Measurements from ENCODE around the gene TCEA3.

TCEA3 gene

DNA sequence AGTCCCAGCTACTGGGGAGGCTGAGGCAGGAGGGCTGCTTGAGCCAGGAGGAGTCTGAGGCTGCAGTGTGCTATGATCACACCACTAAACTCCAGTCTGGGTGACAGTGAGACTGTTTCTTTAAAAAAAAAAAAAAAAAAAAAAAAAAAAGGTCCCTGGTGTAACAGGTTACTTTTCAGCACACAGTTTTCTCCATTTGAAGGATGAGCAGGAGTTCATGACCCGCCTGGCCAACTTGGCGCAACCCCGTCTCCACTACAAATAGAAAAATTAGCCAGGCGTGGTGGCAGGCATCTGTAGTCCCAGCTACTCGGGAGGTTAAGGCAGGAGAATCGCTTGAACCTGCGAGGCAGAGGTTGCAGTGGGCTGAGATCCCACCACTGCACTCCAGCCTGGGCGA is 92.8 kb downstream of the TCEA3 start:
- no peak for DNase-seq (ENCODE audit: low read depth, low spot score)
